GM12891 (cell line): ENCODE data around the gene SERINC5.
A peak's percentile ranks its signal among the peaks of the same experiment; 100 is the strongest.
"Not testable (repeated sequence)": the region's sequence is repeated elsewhere in the genome, so short reads cannot be mapped to it uniquely, and the experiment has no call there.

Source experiments
- DNase-seq: peaks from one replicate; pipeline ENCODE4 v3.0.0; 2011; ENCODE audit warnings: low spot score; ENCODE audit not compliant: insufficient read length
- FAIRE-seq: peaks from 2 replicates; lab custom pipeline; 2011; peaks lifted over from hg19 to GRCh38; lab: Jason Lieb, UNC
- PAX5 ChIP-seq: IDR thresholded peaks from 2 replicates; pipeline ENCODE4 v1.6.1; 2011; ENCODE audit warnings: low read length, moderate library complexity, mild to moderate bottlenecking; ENCODE audit not compliant: insufficient read depth, severe bottlenecking
- POLR2A ChIP-seq: IDR thresholded peaks from 2 replicates; pipeline ENCODE4 v1.6.1; 2011; ENCODE audit warnings: low read depth, low read length, control low read depth
- POLR2AphosphoS5 ChIP-seq: IDR thresholded peaks from 2 replicates; pipeline ENCODE4 v1.6.1; 2011; ENCODE audit warnings: low read depth, low read length, control low read depth
- POU2F2 ChIP-seq: IDR thresholded peaks from 2 replicates; pipeline ENCODE4 v1.6.1; 2011; ENCODE audit warnings: low read depth, mild to moderate bottlenecking, control low read depth, low read length, moderate library complexity
- SPI1 ChIP-seq: IDR thresholded peaks from 2 replicates; pipeline ENCODE4 v1.6.1; 2011; ENCODE audit warnings: low read depth, low read length, control low read depth
- TAF1 ChIP-seq: IDR thresholded peaks from 2 replicates; pipeline ENCODE4 v1.6.1; 2011; ENCODE audit warnings: low read depth, low read length, control low read depth

SERINC5 gene

DNA sequence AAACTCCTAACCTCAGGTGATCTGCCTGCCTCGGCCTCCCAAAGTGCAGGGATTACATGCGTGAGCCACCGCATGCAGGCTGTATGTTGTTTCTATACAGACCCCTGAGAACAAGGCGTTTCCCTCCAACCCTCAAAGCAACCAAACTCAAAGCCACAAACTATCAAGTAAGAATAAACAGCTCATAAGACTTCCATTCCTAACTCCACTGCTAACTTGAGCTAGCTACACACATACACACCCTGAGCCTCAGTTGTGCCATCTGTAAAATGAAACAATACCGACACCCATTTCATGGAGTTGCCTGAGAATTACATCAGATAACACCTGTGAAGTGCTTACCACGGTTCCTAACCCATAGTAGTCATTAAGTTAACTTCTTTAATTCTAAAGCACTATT lies 70.8 kb downstream of the SERINC5 start:
- no peak for DNase-seq
- no peak for FAIRE-seq
- no peak for TF ChIP-seq POLR2A
- no peak for TF ChIP-seq SPI1
- TF ChIP-seq TAF1, result no peak
- TF ChIP-seq POLR2AphosphoS5, result no peak
- no peak for TF ChIP-seq PAX5
- TF ChIP-seq POU2F2, result no peak

DNA sequence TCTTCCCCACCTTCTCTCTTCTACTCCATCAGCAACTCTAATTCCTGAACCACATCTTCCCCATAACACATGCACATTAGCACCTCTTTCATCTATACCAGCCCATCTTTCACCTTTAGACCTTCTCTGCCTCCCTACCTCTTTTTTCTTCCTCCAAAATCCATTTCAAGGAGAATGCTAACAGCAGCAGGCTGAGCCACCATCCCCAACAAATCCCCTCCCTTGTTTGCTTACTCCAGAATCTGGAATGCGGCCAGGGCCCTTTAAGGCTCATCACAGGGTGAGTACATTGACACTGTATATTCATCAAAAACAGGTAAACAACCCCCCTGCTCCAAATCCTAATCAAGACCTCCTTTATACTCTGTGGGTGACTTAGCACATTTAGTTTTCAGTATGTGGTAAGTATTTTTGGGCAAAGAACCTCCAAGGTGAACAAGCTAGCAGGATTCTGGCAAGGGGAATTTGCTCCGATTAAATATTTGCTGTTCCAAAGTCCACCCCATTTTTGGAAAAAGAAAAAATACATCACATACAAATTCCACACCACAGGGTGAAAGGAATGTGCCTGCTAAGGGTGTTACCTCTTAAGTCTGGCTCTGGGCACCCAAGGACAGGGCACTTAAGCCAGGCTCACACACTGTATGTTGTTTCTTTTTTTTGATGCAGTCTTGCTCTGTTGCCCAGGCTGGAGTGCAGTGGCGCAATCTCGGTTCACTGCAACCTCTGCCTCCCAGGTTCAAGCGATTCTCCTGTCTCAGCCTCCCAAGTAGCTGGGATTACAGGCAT lies 71.4 kb downstream of the SERINC5 start:
- no peak for DNase-seq
- no peak for FAIRE-seq

DNA sequence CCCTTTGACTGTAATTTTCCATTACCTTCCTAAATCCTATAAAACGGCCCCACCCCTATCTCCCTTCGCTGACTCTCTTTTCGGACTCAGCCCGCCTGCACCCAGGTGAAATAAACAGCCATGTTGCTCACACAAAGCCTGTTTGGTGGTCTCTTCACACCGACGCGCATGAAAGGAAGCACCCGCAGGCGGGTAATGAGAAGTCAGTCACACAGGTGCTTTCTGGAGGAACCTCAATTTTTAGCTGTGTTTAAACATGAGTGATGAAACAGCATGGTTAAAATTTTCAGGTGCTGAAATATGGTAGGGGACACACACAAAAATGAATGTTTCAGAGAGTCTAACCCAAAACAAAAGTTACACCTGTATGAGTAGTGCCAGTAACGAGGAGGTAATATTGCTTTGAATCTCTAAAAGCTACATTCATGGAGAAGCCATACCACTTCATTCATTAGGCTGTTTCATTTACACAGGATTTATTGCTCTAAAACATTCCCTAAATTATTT lies 72.1 kb downstream of the SERINC5 start:
- FAIRE-seq, result peak; percentile 38
- not testable (repeated sequence) for DNase-seq

More for the DNA sequence above, 71.4 kb downstream of the SERINC5 start:
- no peak for TF ChIP-seq PAX5
- TF ChIP-seq TAF1, result no peak
- TF ChIP-seq SPI1, result no peak
- TF ChIP-seq POU2F2, result no peak
- no peak for TF ChIP-seq POLR2AphosphoS5
- no peak for TF ChIP-seq POLR2A

DNA sequence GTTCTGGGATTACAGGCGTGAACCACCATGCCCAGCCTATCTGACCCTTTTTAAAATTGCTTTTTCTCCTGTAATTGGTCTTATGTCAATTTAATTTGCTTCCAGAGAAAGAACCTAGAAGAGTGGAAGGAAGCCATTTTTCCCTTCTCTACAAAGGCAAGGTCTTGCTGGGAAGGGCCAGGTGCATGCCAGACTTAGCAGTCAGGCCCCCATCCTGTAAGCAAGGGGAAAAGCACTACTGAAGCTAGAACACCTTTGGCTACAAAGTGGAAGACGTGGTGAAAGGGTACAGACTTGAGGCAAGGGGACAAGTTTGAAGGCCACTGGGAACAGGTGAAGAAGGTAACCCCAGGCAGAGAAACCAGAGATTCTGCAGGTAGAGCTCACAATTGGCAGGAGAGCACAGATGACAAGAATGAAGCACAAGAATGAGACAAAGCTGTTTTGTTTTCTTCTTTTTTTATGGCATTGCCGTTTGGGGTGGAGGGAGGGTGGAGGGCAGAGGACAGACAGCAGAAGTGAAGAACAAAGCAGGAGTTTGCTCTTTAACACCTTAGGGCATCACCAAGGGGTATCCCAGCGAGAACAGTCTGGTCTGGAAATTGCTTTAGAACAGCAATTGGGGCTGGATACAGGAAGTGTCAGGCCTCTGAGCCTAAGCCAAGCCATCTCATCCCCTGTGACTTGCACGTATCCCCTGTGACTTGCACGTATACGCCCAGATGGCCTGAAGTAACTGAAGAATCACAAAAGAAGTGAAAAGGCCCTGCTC lies 72.9 kb downstream of the SERINC5 start:
- no peak for DNase-seq
- no peak for TF ChIP-seq POLR2AphosphoS5
- TF ChIP-seq PAX5, result no peak
- no peak for TF ChIP-seq SPI1
- no peak for TF ChIP-seq TAF1
- no peak for TF ChIP-seq POLR2A
- no peak for TF ChIP-seq POU2F2
- FAIRE-seq, result peak; percentile 57

DNA sequence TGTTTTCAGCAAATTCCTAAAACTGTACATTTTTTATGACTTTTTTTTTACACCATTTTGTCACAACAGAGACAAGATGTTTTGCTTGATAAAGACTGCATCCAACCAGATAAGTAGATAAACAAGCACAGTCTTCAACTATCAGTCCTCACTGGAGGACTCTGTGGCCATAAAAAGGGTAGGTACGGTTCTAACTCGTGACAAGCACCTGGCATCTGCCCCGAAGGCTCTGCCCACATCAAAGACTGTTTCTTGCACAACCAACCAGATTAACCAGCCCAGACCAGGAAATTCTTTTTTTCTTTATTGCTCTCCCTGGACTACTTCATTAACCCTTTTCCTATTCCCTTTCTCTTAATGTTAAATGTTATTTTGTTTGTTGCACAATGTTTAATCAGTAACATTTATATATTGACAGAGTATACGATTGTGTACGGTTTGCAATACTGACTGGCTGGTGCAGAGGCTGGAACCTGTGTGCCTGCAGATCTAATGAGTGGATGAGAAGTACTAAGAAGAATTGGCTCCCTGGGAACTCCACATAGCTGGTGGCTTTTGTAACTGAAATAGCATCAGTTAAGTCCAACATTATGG lies 74.1 kb downstream of the SERINC5 start:
- TF ChIP-seq TAF1 (no peak), SPI1 (no peak), PAX5 (no peak), POU2F2 (no peak), POLR2AphosphoS5 (no peak), POLR2A (no peak)
- no peak for FAIRE-seq
- no peak for DNase-seq

DNA sequence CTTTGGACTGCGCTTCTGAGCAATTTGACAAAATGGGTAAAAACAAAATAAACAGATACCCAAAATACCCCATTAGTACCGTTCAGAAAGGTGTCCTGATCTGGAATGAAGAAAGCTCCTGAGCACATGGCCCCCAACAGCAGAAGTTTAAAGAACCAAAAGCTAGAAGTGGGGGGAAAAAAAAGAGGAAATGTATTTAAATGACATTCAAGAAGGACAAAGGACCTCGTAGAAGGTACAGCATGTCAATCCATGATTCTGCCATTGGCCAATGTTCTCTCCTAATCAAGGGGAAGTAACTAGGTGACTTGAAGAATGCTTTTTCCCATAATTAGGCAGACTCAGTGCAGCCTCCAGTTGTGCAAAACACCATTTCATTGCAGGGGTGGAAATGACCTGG lies 78.6 kb downstream of the SERINC5 start:
- TF ChIP-seq PAX5, result no peak
- TF ChIP-seq SPI1, result no peak
- TF ChIP-seq POLR2A, result no peak
- TF ChIP-seq POU2F2, result no peak
- TF ChIP-seq TAF1, result no peak
- no peak for TF ChIP-seq POLR2AphosphoS5
- no peak for DNase-seq
- no peak for FAIRE-seq

DNA sequence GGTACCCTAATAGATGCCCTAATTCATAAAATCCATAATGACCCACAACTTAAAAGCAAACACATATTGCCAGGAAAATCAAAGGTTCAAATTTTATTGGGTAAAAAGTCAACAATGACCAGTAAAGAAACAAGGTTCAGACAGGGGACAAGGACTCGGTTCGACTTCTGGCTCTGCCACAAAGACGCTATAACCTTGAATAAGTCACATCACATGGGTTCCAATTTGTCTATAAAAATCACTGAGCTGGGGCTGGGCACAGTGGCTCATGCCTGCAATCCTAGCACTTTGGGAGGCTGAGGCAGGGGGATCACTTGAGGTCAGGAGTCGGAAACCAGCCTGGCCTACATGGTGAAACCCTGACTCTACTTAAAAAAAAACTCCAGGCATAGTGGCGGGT lies 80.5 kb downstream of the SERINC5 start:
- no peak for TF ChIP-seq TAF1
- TF ChIP-seq POLR2A, result no peak
- no peak for TF ChIP-seq POU2F2
- DNase-seq, result no peak
- no peak for FAIRE-seq

DNA sequence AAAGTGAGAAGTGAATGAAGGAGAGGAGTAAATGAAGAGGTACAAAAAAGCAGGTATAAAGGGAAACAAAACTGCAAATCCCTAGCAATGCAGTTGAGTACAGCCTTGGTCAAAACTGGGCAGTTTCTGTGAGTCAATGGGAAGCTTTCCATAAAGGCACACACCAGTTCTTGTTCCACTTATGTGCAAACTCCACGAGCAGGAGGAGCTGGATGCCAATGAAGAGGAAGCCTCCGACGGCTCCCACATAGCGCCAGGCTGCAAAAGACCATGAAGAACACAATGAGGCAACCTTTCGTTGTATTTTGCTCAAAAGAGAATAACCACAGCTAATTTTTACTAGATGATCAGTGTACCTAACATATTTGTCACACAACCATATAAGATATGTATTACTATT lies 81.1 kb downstream of the SERINC5 start:
- DNase-seq (no peak), FAIRE-seq (no peak)
- TF ChIP-seq TAF1 (no peak), SPI1 (no peak), POLR2AphosphoS5 (no peak), PAX5 (no peak), POU2F2 (no peak), POLR2A (no peak)

DNA sequence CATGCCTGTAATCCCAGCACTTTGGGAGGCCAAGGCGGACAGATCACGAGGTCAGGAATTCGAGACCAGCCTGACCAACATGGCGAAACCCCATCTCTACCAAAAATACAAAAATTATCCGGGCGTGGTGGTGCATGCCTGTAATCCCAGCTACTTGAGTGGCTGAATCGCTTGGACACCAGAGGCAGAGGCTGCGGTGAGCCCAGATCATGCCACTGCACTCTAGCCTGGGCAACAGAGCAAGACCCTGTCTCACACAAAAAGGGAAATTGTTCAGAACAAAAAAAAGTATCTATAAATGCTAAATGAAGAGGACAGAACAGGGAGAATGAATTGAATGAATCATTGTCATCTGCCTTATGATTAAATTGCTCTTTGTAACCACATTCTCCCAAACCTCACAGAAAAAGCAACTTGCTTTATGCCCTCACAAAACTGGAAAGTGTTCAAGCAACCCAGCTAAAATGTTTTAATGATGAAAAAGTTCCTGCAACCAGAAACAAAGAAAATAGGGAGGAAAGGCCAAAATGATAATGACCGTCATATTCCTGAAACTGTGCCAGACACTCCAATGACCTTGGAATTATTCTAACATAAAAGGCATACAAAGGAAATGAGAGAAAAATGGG lies 83.7 kb downstream of the SERINC5 start:
- DNase-seq (no peak), FAIRE-seq (no peak)
- TF ChIP-seq PAX5 (no peak), POLR2A (no peak), TAF1 (no peak), SPI1 (no peak)
